SU-DHL-6 (cell line): ENCODE results near the gene PLPPR2.

Experiments
- H2AFZ ChIP-seq: fragments of 200-600 bp; sonication (generic); 2 replicates; pipeline ENCODE4 v1.6.1; 2014; ENCODE audit warnings: low read depth, mild to moderate bottlenecking, moderate library complexity, mixed read lengths, antibody characterized with exemption, low read length; ENCODE audit not compliant: severe bottlenecking
- H3F3A ChIP-seq: fragments of 200-600 bp; shearing (Covaris generic); 2 replicates; pipeline ENCODE4 v1.6.0; 2016; ENCODE audit warnings: antibody characterized with exemption, mild to moderate bottlenecking; ENCODE audit not compliant: insufficient read depth
- H3K27ac ChIP-seq: fragments of 200-600 bp; sonication (generic); 2 replicates; pipeline ENCODE4 v1.5.1; 2016; ENCODE audit warnings: low read depth, mild to moderate bottlenecking, low read length, moderate library complexity, mixed read lengths
- H3K27me3 ChIP-seq: fragments of 200-600 bp; sonication (generic), shearing (Covaris generic); 2 replicates; pipeline ENCODE4 v1.6.0; 2014; ENCODE audit warnings: mild to moderate bottlenecking, low read length
- H3K36me3 ChIP-seq: fragments of 200-600 bp; sonication (generic); 2 replicates; pipeline ENCODE4 v1.6.1; 2014; ENCODE audit warnings: mild to moderate bottlenecking, low read length, mixed read lengths
- H3K4me2 ChIP-seq: fragments of 300-600, 200-600 bp; shearing (Covaris generic), sonication (generic); 2 replicates; pipeline ENCODE4 v1.6.0; 2014; ENCODE audit warnings: low read length, low read depth, mild to moderate bottlenecking; ENCODE audit not compliant: poor library complexity, severe bottlenecking
- H3K4me3 ChIP-seq: fragments of 200-600 bp; sonication (generic); 2 replicates; pipeline ENCODE4 v1.5.1; 2014; ENCODE audit warnings: antibody characterized with exemption, low read length, mild to moderate bottlenecking, mixed read lengths; ENCODE audit not compliant: insufficient read depth, poor library complexity, severe bottlenecking
- H3K79me2 ChIP-seq: fragments of 200-600 bp; sonication (generic); 2 replicates; pipeline ENCODE4 v1.6.1; 2014; ENCODE audit warnings: mild to moderate bottlenecking, low read length, moderate library complexity; ENCODE audit not compliant: insufficient read depth
- H3K9ac ChIP-seq: fragments of 200-600 bp; sonication (generic); 2 replicates; pipeline ENCODE4 v1.7.0; 2014; ENCODE audit warnings: mild to moderate bottlenecking, low read length
- H3K9me2 ChIP-seq: fragments of 200-600 bp; sonication (generic); replicated peaks from 2 replicates; pipeline ENCODE4 v1.6.1; 2014; ENCODE audit warnings: low read length; ENCODE audit not compliant: insufficient read depth
- H3K9me3 ChIP-seq: fragments of 200-600 bp; sonication (generic); 2 replicates; pipeline ENCODE4 v1.6.1; 2014; ENCODE audit warnings: low read length, mixed read lengths; ENCODE audit not compliant: insufficient read depth
- H4K20me1 ChIP-seq: fragments of 200-600 bp; sonication (generic); 2 replicates; pipeline ENCODE4 v1.6.1; 2014; ENCODE audit warnings: low read depth, mild to moderate bottlenecking, antibody characterized with exemption, low read length, moderate library complexity, mixed read lengths
- EZH2phosphoT487 ChIP-seq: fragments of 200-600 bp; sonication (generic), shearing (Covaris generic); conservative IDR thresholded peaks from 2 replicates; pipeline ENCODE4 v1.6.1; 2018; ENCODE audit warnings: mild to moderate bottlenecking, antibody characterized with exemption, low read length, moderate library complexity, mixed read lengths
- TF ChIP-seq, protein P1 (sequence below): fragments of 200-600 bp; sonication (generic); IDR thresholded peaks from one replicate; pipeline ENCODE4 v1.5.1; 2017; ENCODE audit warnings: antibody characterized with exemption, mild to moderate bottlenecking, low read length, moderate library complexity; ENCODE audit not compliant: insufficient read depth, poor library complexity, severe bottlenecking

The PLPPR2 gene

DNA sequence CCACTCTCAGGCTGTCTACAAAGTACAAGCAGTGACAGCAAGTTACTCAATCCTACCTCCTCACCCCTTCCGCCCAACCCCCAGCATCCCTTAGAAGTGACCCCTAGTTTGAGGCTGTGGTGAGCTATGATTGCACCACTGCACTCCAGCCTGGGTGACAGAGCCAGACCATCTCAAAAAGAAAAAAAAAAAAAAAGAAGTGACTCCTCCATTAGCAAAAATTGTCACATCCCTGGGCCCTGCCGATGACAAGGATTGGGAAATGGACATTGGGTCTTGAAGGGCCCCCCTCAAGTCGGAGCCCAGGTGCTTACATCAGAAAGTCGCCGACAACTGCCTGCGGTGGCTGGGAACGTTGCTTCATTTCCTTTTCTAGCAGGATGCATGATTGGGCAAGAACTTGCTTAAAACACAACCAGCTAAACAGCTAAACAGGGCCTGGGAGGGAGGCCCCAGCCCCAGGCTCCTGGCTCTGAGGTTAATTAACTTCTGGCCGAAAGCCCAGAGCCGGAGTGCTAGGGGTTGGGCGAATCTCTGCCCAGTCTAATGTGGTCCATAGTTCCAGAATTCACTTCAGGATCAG, 31.1 kb upstream of the PLPPR2 start:
- Histone ChIP-seq H3F3A (no peaks in the 10 kb centered on the region), H3K79me2 (no peaks in the 10 kb centered on the region), H3K27ac (no peak overlapping the region), H3K9me2 (no peaks in the 10 kb centered on the region), H3K4me2 (no peak overlapping the region), H3K9me3 (no peaks in the 10 kb centered on the region), H3K36me3 (no peaks in the 10 kb centered on the region), H3K27me3 (no peaks in the 10 kb centered on the region), H4K20me1 (no peaks in the 10 kb centered on the region), H3K4me3 (no peak overlapping the region), H3K9ac (no peak overlapping the region), H2AFZ (no peak overlapping the region)
- TF ChIP-seq EZH2phosphoT487: no peak
- TF ChIP-seq, protein P1, sequence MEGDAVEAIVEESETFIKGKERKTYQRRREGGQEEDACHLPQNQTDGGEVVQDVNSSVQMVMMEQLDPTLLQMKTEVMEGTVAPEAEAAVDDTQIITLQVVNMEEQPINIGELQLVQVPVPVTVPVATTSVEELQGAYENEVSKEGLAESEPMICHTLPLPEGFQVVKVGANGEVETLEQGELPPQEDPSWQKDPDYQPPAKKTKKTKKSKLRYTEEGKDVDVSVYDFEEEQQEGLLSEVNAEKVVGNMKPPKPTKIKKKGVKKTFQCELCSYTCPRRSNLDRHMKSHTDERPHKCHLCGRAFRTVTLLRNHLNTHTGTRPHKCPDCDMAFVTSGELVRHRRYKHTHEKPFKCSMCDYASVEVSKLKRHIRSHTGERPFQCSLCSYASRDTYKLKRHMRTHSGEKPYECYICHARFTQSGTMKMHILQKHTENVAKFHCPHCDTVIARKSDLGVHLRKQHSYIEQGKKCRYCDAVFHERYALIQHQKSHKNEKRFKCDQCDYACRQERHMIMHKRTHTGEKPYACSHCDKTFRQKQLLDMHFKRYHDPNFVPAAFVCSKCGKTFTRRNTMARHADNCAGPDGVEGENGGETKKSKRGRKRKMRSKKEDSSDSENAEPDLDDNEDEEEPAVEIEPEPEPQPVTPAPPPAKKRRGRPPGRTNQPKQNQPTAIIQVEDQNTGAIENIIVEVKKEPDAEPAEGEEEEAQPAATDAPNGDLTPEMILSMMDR: no peak

DNA sequence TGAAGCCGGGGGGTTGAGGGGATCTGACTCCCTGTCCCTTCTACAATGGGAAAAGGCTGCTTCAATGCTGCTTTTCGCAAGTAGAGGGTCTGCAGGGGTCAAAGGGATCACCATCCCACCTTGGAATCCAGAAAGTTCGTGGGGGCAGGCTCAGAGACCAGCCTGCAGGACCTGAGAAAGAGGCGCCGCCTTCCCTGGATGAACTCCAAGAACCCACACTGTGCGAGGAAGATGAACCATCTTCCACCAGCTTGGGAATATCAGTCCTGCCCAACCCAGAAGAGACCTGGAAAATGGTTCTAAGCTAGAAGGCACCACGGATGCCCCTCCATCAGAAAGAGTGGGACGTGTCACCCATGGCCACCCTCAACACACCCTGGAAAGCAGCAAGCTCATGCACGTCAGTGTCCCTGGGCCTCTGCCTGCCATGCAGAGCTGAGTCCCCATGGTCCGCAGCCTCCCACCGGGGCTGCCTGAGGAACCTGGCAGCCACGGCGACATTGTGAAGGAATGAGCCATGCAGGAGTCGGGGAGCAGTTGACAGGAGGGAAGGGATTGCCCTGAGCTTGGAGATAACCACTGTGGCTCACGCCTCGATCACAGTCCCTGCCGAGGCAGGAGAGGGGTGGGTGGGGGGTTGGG, 30.4 kb upstream of the PLPPR2 start:
- Histone ChIP-seq H3K4me2 (no peak overlapping the region), H3K9ac (no peak overlapping the region), H3K9me3 (no peaks in the 10 kb centered on the region), H2AFZ (no peak overlapping the region), H3F3A (no peaks in the 10 kb centered on the region), H3K9me2 (no peaks in the 10 kb centered on the region), H3K27me3 (no peaks in the 10 kb centered on the region), H3K4me3 (no peak overlapping the region), H3K79me2 (no peaks in the 10 kb centered on the region), H3K27ac (no peak overlapping the region), H3K36me3 (no peaks in the 10 kb centered on the region), H4K20me1 (no peaks in the 10 kb centered on the region)
- TF ChIP-seq, protein P1: no peak
- no peak for TF ChIP-seq EZH2phosphoT487

DNA sequence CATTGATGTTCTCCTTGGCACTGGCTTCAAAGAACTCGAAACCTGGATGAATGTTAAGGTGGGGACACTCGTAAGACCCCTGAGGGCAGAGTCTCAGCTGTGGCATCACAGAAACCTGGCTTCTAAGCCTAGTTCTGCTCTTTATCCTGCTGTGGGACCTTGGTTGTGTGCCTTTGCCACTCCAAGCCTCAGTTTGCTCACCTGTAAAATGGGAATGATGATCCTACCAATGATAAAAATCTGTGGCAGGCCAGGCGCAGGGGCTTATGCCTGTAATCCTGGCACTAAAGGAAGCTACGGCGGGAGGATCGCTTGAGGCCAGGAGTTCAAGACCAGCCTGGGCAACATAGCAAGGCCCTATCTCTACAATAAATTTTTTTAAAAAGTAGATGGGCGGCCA, 29.7 kb upstream of the PLPPR2 start:
- no peaks in the 10 kb centered on the region for H3K9me3 ChIP-seq
- no peak overlapping the region for H3K4me3 ChIP-seq
- H3K36me3 ChIP-seq: no peaks in the 10 kb centered on the region
- H3K9me2 ChIP-seq: no peaks in the 10 kb centered on the region
- no peaks in the 10 kb centered on the region for H4K20me1 ChIP-seq
- TF ChIP-seq EZH2phosphoT487: no peak
- TF ChIP-seq, protein P1: no peak
- H2AFZ ChIP-seq: no peak overlapping the region
- H3F3A ChIP-seq: no peaks in the 10 kb centered on the region
- H3K79me2 ChIP-seq: no peaks in the 10 kb centered on the region
- H3K27ac ChIP-seq: no peak overlapping the region
- H3K4me2 ChIP-seq: no peak overlapping the region
- H3K27me3 ChIP-seq: no peaks in the 10 kb centered on the region
- H3K9ac ChIP-seq: no peak overlapping the region
